ENCODE measurements around the gene TPK1.

GRCh38 chr7:144622745-144623144 lies 213.1 kb downstream of the TPK1 start:
- no peak for TF ChIP-seq CTCF (IDR thresholded peaks at IDR 0.05; ENCODE audit: low read depth, low read length, poor library complexity, severe bottlenecking)
- TF ChIP-seq EZH2phosphoT487 (IDR thresholded peaks at IDR 0.05; ENCODE audit: borderline replicate concordance, low read length): no peak

All from DOHH2 (cell line).